ENCODE data around the gene FHL5. TPM values are rescaled to one million over a fixed set of nuclear protein-coding genes. Genes with fewer than 3 reads are reported as not detected.
"Not testable (repeated sequence)": the region's sequence is repeated elsewhere in the genome, so short reads cannot be mapped to it uniquely, and the experiment has no call there.

Gene FHL5, protein sequence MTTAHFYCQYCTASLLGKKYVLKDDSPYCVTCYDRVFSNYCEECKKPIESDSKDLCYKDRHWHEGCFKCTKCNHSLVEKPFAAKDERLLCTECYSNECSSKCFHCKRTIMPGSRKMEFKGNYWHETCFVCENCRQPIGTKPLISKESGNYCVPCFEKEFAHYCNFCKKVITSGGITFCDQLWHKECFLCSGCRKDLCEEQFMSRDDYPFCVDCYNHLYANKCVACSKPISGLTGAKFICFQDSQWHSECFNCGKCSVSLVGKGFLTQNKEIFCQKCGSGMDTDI
- not detected for total RNA-seq

- ChIA-PET CTCF (no interaction called here), POLR2A (no interaction called here)
Measured at GRCh38 chr6:96562886-96563285, at the start of gene FHL5. TSS of gene FHL5 (plus strand) at chr6:96563128. CDS start at chr6:96603614, 40,486 bp downstream.

GRCh38 chr6:96520171-96521115, 42.5 kb upstream of the FHL5 start:
- POLR2A ChIA-PET: interaction anchor here (0.6 kb wide), 1 partner anchor 68 kb away, joined by 4 read pairs; no protein-coding TSS in a partner anchor
- CTCF ChIA-PET: no interaction called here

DNA sequence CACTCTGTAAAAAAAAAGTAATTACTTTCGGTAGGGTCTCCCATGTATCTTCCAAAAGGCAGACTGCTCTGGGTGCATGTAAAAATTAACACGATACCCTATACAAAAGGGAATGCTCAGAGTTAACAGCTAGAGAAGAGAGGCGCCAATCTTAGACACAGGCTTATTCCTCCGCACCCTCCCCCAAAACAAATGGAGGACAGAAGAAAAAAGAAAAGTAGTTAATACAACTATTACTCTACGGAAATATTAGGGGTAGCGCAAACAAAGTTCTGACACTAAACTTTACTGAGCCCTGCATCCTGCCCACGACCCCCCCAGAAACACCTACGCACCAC, 41.7 kb upstream of the FHL5 start:
- ChIA-PET CTCF (no interaction called here), POLR2A (no interaction called here)

GRCh38 chr6:96521644-96522464, 41.1 kb upstream of the FHL5 start, which contains the start of gene UFL1:
TSS of gene UFL1 (plus strand) at chr6:96521806. CDS start at chr6:96521874, 68 bp downstream.
- CTCF ChIA-PET: no interaction called here
- POLR2A ChIA-PET: interaction anchor here (1.0 to 1.1 kb wide), 2 partner anchors 23 to 55 kb away, joined by 3 read pairs; no protein-coding TSS in a partner anchor

DNA sequence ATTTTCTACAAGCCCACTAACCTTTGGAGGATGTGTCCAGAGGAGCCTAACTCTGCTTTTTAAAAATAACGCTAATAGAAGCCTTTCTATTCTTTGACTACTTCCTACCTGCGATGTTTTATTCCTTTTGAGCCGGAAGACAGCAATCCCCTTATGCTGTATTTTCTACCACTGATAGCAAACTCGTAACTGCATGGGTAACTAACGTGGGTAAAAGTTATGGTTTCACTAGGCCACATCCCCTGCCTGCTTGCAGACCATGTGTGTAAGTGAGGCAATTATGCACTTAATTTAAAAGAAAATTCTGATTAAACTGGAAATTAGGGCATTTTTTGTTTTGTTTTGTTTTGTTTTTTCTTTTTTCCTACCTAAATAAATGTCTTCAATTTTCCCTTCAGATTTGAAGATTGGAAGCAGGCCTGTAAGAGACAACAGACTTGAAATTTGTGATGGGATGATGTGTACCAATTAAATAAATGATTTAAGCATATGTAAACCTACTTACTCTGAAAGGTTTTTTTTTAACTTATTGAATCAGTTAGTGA, 40.4 kb upstream of the FHL5 start:
- CTCF ChIA-PET: no interaction called here

DNA sequence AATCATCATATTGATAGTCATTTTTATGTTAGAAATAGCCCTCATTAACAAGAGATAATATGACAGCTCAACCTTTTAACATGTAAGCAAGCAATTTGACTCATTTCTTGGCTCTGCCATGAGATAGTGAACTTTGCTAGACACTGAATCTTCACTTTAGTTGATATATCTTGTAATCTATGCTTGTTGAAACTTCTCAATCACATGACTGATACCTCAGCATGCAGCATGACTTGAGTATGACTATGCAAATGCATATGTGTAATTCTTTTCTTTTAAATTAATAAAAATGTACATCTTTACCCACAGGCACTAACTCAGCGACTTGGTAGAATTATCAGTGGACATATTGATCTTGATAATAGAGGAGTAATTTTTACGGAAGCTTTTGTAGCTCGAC, 34.7 kb upstream of the FHL5 start:
- ChIA-PET POLR2A (no interaction called here), CTCF (no interaction called here)

More for the DNA sequence above, 40.4 kb upstream of the FHL5 start:
- POLR2A ChIA-PET: interaction anchor here (1.0 to 1.1 kb wide), 2 partner anchors 23 to 56 kb away, joined by 3 read pairs; no protein-coding TSS in a partner anchor

DNA sequence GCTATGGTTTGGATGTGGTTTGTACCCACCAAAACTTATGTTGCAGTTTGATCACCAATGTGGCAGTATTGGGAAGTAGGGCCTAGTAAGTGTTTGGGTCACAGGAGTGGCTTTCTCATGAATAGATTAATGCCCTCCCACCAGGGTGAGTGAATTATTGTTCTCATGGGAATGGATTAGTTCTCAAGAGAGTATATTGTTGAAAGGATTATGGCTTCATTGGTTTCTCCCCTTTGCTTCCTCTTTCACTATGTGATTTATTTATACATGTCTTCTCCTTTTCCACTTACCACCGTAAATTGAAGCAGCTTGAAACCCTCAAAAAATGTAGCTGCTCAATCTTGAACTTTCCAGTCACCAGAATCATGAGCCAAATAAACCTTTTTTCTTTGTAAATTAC, 30.5 kb upstream of the FHL5 start:
- ChIA-PET CTCF (no interaction called here), POLR2A (no interaction called here)

- ChIA-PET CTCF (no interaction called here), POLR2A (no interaction called here)
Measured at GRCh38 chr6:96537726-96538125, 25.2 kb upstream of the FHL5 start.

DNA sequence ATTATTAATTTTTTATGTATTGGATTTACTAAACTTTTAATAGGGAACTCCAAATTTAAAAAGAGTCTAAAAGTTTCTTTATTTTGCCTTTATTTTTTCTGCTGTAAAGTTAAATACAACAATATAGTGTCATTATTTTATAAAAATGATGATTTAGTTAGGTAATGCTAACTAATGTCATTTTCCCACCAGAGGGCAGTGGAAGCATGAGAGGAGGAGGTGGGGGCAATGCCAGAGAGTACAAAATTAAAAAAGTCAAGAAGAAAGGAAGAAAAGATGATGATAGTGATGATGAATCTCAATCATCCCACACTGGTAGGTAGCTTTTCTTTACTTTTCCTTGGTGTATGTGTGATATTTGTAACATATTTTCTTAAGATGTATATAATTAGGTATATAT, 20.2 kb upstream of the FHL5 start:
- CTCF ChIA-PET: no interaction called here

GRCh38 chr6:96545882-96546281, 17.0 kb upstream of the FHL5 start:
- CTCF ChIA-PET: no interaction called here
- POLR2A ChIA-PET: interaction anchor here (0.9 kb wide), 1 partner anchor 24 kb away, joined by 3 read pairs; no protein-coding TSS in a partner anchor

More for the DNA sequence above, 20.2 kb upstream of the FHL5 start:
- POLR2A ChIA-PET: no interaction called here

- CTCF ChIA-PET: no interaction called here
- POLR2A ChIA-PET: no interaction called here
Measured at GRCh38 chr6:96547654-96548053, 15.3 kb upstream of the FHL5 start.

- ChIA-PET POLR2A (no interaction called here), CTCF (no interaction called here)
Measured at GRCh38 chr6:96554558-96554957, 8.4 kb upstream of the FHL5 start.

DNA sequence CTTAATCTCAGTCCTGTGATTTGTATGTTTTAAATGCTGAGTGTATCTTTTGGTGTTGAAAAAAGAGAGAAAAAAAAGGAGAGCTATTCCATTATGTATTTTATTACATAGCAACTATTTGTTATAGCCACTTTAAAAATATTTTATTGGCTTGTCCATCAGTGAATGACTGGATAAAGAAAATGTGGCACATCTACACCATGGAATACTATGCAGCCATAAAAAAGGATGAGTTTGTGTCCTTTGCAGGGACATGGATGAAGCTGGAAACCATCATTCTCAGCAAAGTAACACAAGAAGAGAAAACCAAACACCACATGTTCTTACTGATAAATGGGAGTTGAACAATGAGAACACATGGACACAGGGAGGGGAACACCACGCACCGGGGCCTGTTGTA, 3.2 kb upstream of the FHL5 start:
- CTCF ChIA-PET: interaction anchor here (0.6 kb wide), 1 partner anchor 14 kb away, joined by 3 read pairs; no protein-coding TSS in a partner anchor
- POLR2A ChIA-PET: not testable (repeated sequence)

GRCh38 chr6:96563853-96564252, 925 bp downstream of the FHL5 start:
- POLR2A ChIA-PET: no interaction called here

GRCh38 chr6:96570053-96570452, 7.1 kb downstream of the FHL5 start:
- ChIA-PET POLR2A (no interaction called here), CTCF (no interaction called here)

More at GRCh38 chr6:96563853-96564252, 925 bp downstream of the FHL5 start:
- CTCF ChIA-PET: no interaction called here

DNA sequence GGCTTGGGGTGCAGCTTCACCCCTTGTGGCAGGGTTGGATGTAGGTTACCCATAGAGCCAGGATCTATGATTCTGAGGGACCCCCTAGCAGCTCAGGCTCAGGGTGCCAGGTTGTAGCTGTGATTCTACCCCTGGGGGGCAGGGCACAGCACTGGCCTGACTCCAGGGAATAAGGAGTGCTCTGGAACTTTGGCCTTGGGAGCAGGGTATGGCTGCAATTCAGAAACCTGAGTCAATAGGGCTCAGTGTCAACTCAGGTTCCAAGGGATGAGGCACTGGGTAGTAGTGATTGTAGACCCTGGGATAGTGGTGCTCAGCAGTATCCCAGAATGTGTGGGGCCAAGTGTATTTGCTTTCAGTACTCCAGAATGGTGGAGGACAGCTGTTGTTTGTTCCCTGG, 8.6 kb downstream of the FHL5 start:
- ChIA-PET POLR2A (no interaction called here), CTCF (no interaction called here)

DNA sequence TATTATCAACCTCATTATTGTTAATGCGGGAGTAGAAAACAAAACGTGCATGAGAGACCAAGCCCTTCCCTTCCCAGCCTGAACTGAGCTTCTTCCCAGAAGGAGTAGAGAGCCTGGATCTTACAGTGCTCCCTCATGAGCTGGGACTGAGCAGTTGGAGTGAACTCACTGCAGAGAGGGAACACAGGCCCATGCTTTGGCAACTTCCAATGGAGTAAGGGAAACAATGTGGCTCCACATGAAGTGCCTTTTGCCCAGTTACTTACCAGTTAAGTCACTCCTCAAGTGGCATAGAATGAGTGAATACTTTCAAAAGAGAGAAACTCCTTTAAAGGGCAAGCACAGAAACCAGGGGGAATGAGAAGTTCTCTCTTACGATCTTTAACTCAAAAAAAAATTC, 12.4 kb downstream of the FHL5 start:
- CTCF ChIA-PET: no interaction called here

GRCh38 chr6:96576221-96576620, 13.3 kb downstream of the FHL5 start:
- POLR2A ChIA-PET: no interaction called here
- CTCF ChIA-PET: no interaction called here

More for the DNA sequence above, 12.4 kb downstream of the FHL5 start:
- POLR2A ChIA-PET: no interaction called here

DNA sequence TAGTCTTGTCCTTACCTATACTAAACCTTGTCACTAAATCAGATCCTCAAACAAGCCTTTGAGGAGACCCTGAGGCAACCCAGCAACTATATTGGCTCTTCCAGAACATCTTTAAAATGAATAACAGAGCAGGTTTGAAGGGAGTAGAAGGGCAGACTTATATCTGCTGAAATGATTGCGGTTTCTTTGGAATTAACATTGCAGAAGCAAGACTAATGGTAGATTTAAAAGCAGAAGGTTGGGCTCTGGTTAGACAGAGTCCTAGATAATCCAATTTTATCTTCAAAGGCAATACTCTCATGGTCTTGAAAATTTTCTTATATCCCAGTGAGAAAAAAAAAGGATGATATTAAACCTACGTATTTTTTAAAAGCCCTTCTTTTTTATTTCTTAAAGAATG, 19.1 kb downstream of the FHL5 start:
- POLR2A ChIA-PET: no interaction called here
- CTCF ChIA-PET: no interaction called here

DNA sequence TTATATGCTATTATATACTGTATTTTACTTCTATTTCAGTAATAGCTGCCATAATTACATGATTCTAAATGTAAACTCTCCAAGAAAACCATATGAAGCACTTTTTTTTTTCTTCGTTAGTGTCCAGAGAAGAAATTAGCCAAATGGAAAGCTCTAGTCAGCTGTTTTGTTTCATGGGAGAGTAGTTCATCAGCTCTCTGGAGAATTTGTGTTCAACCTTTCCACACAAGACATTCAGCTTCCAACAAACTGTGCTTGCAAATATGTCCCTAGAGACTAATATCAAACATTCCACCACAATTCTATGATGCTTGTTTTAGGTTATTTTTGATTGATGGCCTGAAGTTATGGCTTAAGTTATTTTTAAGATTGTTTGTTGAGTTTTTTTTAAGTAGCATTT, 19.5 kb downstream of the FHL5 start:
- ChIA-PET POLR2A (no interaction called here), CTCF (no interaction called here)

All from activated CD8-positive, alpha-beta memory T cell treated with anti-CD3 and anti-CD28 coated beads for 36 hours (primary cell).